Gastrocnemius medialis (tissue), 4 donors: Measurements from ENCODE around the gene VPS41.

Experiments used
- POLR2A ChIP-seq, 2 donors: fragments of 450-650 bp; IDR thresholded peaks; one replicate each; pipeline ENCODE4 v1.6.1; 2017; ENCODE audit warnings: antibody characterized with exemption in 2 of 2, mild to moderate bottlenecking in 2 of 2, moderate library complexity in 2 of 2
- TF ChIP-seq, protein P1 (sequence below), 5 experiments: fragments of 450-650 bp in 3 of 5; fragments of 200-600 bp in 2 of 5; sonication (generic) in 2 of 5; IDR thresholded peaks in 4 of 5; conservative IDR thresholded peaks in 1 of 5; 1 replicate in 4 of 5; 2 replicates in 1 of 5; pipeline ENCODE4 v1.5.1; 2016 to 2019; ENCODE audit warnings: antibody characterized with exemption in 5 of 5, mild to moderate bottlenecking in 3 of 5, moderate library complexity in 3 of 5

DNA sequence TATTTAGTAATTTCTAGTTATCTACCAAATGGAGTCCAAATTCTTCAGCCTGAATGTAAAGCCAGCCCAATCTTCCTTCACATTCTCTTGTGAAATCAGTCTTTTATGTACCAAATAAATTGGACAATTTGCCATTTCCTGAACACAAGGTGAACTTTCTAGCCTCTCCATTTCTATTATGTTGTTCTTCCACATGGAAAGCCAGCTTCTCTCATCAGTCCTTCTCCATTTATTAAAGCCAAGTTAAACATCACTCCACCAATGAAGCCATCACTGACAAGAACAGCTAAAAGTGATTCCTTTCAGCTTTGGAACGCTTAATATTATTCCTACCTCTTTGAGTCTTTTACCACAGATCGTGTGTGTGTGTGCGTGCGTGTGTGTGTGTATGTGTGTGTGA, 88.4 kb downstream of the VPS41 start:
- TF ChIP-seq, protein P1, sequence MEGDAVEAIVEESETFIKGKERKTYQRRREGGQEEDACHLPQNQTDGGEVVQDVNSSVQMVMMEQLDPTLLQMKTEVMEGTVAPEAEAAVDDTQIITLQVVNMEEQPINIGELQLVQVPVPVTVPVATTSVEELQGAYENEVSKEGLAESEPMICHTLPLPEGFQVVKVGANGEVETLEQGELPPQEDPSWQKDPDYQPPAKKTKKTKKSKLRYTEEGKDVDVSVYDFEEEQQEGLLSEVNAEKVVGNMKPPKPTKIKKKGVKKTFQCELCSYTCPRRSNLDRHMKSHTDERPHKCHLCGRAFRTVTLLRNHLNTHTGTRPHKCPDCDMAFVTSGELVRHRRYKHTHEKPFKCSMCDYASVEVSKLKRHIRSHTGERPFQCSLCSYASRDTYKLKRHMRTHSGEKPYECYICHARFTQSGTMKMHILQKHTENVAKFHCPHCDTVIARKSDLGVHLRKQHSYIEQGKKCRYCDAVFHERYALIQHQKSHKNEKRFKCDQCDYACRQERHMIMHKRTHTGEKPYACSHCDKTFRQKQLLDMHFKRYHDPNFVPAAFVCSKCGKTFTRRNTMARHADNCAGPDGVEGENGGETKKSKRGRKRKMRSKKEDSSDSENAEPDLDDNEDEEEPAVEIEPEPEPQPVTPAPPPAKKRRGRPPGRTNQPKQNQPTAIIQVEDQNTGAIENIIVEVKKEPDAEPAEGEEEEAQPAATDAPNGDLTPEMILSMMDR (IDR thresholded peaks at IDR 0.05 in 4 of 5, conservative IDR thresholded peaks at IDR 0.05 in 1 of 5), result no peak
- TF ChIP-seq POLR2A (IDR thresholded peaks at IDR 0.05), result no peak
